Dedifferentiated amniotic fluid mesenchymal stem cell (primary cell): ENCODE results near the gene WRNIP1.
A peak's percentile ranks its signal among the peaks of the same experiment; 100 is the strongest.

Experiments used
- DNase-seq: peaks from one replicate; pipeline ENCODE4 v3.0.0-alpha.2; 2016; ENCODE audit errors: extremely low spot score

Gene WRNIP1

GRCh38 chr6:2763345-2763841, 1.8 kb upstream of the WRNIP1 start:
- DNase-seq: no peak

DNA sequence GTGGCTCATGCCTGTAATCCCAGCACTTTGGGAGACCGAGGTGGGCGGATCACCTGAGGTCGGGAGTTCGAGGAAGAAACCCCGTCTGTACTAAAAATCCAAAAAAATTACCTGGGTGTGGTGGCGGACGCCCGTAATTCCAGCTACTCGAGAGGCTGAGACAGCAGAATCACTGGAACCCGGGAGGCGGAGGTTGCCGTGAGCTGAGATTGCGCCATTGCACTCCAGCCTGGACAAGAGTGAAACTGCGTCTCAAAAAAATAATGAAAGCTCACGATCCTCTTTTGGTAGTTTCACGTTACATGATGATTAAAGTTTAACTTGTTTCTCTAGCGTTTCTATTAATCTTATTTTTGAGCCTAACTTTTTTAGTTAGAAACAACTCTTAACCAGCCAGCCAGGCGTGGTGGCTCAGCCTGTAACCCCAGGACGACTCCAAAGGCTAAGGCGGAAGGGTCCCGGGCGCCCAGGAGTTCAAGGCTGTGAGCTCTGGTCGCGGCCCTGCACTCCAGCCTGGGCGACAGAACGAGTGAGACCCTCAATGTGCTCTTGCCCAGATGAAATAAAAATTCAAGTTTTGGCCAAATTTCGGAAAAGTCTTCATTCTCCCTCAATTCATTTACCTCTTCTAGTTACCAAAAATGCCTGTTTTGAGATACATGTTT, 1.2 kb upstream of the WRNIP1 start:
- no peak for DNase-seq

- peak; percentile 79 for DNase-seq
Observed at GRCh38 chr6:2764610-2765165, 505 bp upstream of the WRNIP1 start.

- DNase-seq: no peak
Observed at GRCh38 chr6:2765896-2766766, 938 bp downstream of the WRNIP1 start.

- DNase-seq: peak; percentile 27
Observed at GRCh38 chr6:2766767-2767656, 1.8 kb downstream of the WRNIP1 start.

GRCh38 chr6:2767657-2768524, 2.7 kb downstream of the WRNIP1 start:
- no peak for DNase-seq

DNA sequence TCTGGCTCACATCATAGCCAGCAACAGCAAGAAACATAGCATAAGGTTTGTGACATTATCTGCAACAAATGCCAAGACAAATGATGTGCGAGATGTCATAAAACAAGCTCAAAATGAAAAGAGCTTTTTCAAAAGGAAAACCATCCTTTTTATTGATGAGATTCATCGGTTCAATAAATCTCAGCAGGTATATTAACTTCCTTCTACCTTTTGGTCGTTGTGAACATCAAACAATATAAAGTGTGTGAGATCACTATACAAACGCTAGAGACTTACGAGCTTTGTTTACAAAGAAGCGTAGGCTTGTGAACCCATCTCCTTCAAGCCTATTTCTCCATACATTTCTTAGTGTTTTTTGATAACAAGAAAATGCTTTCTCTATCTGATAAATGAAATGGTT, 3.5 kb downstream of the WRNIP1 start:
- DNase-seq: no peak

GRCh38 chr6:2770171-2770570, 5.0 kb downstream of the WRNIP1 start:
- DNase-seq: no peak

DNA sequence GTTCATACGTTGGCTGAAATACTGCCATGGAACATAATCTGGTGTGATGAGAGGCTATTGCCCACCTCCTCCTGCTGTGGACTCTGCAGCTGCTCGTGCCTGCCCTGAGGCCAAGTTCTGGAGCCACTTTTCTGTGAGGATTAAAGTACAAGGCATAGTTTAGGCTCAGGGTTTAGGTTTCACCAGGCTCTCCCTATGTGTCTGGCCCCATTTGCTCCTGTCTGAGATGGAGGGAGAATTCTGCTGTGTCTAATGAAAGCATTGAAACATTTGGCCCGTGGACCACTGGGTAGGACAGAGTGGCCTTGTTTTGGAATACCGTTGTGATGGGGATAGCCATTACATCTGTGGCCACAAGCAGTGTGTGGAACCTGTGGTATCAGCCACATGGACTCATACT, 5.9 kb downstream of the WRNIP1 start:
- no peak for DNase-seq

GRCh38 chr6:2772840-2773239, 7.6 kb downstream of the WRNIP1 start:
- DNase-seq: no peak

DNA sequence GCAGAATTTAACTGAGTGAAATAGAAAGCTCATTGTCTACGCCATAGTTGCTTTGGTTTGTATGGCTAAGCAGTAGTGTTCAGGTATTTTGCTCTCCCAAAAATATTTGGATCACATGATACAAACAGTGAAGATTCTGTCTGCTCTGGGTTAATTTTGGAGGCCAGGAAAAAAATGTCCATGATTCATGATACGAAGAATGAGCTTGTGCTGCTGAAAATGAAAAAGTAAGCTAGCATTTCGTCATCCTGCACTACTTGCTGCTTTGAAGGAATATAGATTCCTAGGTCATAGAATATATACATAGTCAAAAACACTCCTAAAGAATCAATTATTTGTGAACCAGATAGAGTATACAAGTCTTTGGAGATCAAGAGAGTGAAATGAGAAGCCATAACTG, 8.3 kb downstream of the WRNIP1 start:
- DNase-seq: peak; percentile 66

- DNase-seq: no peak
Observed at GRCh38 chr6:2775003-2775402, 9.8 kb downstream of the WRNIP1 start.

DNA sequence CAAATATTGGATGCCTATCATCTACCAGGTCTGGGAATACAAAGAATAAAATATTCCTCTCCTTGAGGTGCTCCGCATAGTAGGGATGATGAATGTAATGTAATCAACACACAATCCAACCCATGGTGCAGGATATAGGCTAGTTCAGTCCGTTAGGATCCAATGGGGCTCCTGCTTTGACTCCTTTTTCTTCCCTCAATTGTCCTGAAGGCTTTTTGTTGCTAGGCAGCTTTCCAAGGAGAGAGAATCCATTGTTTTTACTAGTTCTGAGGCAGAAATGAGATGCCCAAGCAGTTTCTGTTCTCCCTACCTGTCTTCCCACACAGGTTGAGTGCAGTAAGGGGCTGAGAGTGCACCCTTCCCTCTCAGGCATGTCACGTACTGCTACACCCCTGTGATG, 12.1 kb downstream of the WRNIP1 start:
- DNase-seq: no peak

DNA sequence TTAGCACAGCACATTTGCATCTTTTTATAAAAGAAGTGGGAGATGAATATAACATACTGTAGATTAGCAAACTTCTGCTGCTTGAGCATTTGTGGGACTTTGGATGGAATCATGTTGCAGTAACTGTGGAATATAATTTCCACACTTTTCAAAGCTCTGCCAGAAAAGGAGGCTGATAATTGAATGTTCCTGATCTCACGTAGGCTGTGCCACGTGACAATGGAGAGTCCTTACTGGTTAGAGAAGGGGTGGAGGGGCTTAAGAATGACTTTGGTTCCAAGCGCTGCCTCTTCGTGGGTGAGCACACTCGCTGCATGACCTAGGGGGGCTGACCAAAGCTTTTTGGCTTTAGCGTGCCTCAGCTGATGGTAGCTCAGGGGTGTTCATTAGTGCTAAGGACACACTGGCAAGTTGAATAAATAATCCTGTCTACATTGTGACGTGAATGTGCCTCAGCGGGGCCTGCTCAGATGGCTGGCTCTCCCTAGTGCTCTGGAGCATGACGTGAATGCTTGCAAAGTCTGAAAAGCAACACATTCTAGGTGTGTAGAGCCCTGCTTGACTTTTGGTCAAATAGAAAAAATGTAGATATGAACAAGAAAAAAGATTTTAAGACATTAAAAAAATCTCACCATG, 15.0 kb downstream of the WRNIP1 start:
- no peak for DNase-seq

DNA sequence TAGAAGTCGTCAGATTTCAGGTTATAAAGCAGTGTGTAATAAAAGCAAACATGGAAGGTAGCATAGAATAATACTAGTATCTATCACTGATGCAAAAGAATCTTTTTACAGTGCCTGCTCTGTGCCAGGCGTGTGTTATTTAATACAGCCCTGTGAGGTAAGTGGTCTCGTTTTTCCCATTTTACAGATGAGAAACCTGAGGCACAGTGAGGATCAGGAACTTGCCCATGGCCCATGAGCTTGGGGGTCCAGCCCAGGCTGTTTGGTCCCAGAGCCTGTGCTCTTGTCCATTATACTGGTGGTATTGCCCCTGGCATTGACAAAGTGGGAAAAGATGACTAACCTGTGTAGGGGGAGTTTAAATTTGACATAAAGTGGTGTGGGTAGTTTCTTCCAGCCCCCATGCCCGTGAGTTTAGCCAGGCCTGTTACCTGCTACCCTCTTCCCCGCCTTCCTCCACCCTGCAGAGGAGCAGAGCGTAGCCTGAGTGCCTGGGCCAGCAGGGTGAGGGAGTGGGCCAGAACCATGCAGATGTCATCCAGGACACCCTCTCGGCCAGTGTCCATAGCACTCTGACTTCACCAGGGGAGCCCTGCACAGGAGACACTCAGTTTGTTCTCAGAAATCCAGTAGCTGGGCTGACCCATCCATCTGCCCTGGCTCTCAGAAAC, 16.6 kb downstream of the WRNIP1 start:
- DNase-seq: no peak

DNA sequence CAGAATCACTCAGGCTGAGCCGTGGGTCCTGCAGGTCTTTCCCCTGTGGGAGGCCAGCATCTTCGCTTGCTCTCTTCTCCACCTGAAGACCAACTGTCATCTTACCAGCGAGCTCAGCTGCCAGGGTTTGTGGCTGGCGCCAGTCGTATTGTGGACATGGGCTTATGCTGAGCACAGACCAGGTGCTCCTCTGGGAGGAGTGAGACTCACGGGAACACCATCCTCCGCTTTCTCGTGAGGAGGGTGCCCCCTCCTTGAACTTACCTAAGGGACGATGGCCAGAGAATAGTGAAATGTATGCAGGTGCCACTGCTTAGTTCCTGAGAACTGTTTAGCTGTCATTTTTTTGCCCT, 17.1 kb downstream of the WRNIP1 start:
- no peak for DNase-seq

DNA sequence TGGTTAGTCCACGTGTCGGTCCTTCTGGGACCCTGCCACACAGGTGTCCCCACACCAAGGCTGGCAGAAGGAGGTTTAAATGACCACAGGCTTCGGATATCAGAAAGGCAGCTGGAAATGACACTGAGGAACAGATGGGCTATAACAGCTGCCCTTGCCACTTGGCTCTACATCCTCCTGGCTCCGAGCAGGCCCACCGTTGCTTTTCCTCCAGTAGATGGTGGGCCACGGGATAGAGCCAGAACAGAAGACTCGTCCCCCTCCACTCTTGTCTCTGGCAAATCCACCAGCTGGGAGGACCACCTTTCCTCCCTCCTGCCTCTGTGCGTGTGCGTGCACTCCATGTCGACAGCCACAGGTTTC, 17.6 kb downstream of the WRNIP1 start:
- no peak for DNase-seq

- no peak for DNase-seq
Observed at GRCh38 chr6:2783188-2783963, 18.2 kb downstream of the WRNIP1 start.

GRCh38 chr6:2784061-2784460, 18.9 kb downstream of the WRNIP1 start:
- no peak for DNase-seq
